OCI-LY1 (cell line): ENCODE results near the gene CCDC83.

Experiments
- EZH2 ChIP-seq: fragments of 200-600 bp; sonication (generic), shearing (Covaris generic); IDR thresholded peaks from 2 replicates; pipeline ENCODE4 v1.8.0; 2017; ENCODE audit warnings: borderline replicate concordance, mixed run types, mild to moderate bottlenecking, antibody characterized with exemption, low read length, moderate library complexity, mixed read lengths
- TF ChIP-seq, protein P1 (sequence below): fragments of 200-600 bp; sonication (generic), shearing (Covaris generic); IDR thresholded peaks from 2 replicates; pipeline ENCODE4 v1.5.1; 2017; ENCODE audit warnings: mild to moderate bottlenecking, antibody characterized with exemption, low read length, moderate library complexity, mixed read lengths

DNA sequence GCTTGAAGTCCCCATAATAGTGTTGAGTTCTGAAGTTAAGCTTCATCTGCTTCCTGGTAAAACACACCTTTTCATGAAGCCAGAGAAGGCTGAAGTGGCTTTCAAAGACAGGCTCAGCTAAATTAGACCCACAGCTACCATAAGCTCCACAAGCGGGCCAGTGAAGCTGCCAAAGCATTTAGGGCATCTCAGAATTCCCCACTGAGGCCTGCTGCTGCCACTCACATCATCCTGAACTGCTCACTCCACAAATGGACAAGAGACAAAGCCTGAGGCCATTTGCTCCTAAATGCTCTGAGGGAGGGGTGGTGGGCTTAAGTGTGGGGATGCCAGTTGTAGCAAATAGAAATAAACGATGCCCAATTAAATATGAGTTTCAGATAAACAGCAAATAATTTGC, 14.6 kb downstream of the CCDC83 start:
- TF ChIP-seq EZH2, result no peak
- TF ChIP-seq, protein P1, sequence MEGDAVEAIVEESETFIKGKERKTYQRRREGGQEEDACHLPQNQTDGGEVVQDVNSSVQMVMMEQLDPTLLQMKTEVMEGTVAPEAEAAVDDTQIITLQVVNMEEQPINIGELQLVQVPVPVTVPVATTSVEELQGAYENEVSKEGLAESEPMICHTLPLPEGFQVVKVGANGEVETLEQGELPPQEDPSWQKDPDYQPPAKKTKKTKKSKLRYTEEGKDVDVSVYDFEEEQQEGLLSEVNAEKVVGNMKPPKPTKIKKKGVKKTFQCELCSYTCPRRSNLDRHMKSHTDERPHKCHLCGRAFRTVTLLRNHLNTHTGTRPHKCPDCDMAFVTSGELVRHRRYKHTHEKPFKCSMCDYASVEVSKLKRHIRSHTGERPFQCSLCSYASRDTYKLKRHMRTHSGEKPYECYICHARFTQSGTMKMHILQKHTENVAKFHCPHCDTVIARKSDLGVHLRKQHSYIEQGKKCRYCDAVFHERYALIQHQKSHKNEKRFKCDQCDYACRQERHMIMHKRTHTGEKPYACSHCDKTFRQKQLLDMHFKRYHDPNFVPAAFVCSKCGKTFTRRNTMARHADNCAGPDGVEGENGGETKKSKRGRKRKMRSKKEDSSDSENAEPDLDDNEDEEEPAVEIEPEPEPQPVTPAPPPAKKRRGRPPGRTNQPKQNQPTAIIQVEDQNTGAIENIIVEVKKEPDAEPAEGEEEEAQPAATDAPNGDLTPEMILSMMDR, result no peak
